Left cardiac atrium (tissue), 4 donors: ENCODE measurements around the gene TYW3. TPM values are rescaled to one million over a fixed set of nuclear protein-coding genes. Genes with fewer than 3 reads are reported as not detected.

Source experiments
- ATAC-seq, 2 donors: fragments of 200-7000 bp; cut with Tn5 transposase; one replicate each; pipeline ENCODE4 v1.9.1; 2020; ENCODE audit warnings: mild to moderate bottlenecking in 2 of 2, moderate library complexity in 2 of 2
- DNase-seq: peaks from one replicate; pipeline ENCODE4 v3.0.0-alpha.2; 2020
- intact Hi-C, 2 donors: fragments of 100-400 bp; cut with DNase I; formaldehyde crosslinking; loops; one replicate each; pipeline versions ENCODE4 v1.14.1 to v1.15.1; 2022 to 2023
- long read RNA-seq: library from polyadenylated mRNA; unstranded; transcript quantifications from one replicate; pipeline ENCODE4 v2.0.0, GENCODE V29; 2021
- total RNA-seq, 2 donors: library from RNA; stranded (reverse); fragmentation: NEBNext Ultra II Directional; extraction: Animal tissue kit (Norgen Biotek cat#: 25700); gene quantifications; one replicate each; pipeline ENCODE4 v1.2.1, GENCODE V29; 2021
- donor health status: DM: no; HTN: yes; CAD: no.
- donor health status: DM: no; HTN: yes; CAD: no; lungs with severe emphysema.
- donor health status: DM: yes; HTN: yes; CAD: no.
- donor health status: Dilated cardiomyopathy.

TYW3 gene
- total RNA-seq, result 10 to 100 TPM; 20.9 to 21.1 TPM
- long read RNA-seq, partial matches to known transcripts, result 0 of 3 reads
- long read RNA-seq, other reads (novel, unspliced or antisense), result 1 of 3 reads

DNA sequence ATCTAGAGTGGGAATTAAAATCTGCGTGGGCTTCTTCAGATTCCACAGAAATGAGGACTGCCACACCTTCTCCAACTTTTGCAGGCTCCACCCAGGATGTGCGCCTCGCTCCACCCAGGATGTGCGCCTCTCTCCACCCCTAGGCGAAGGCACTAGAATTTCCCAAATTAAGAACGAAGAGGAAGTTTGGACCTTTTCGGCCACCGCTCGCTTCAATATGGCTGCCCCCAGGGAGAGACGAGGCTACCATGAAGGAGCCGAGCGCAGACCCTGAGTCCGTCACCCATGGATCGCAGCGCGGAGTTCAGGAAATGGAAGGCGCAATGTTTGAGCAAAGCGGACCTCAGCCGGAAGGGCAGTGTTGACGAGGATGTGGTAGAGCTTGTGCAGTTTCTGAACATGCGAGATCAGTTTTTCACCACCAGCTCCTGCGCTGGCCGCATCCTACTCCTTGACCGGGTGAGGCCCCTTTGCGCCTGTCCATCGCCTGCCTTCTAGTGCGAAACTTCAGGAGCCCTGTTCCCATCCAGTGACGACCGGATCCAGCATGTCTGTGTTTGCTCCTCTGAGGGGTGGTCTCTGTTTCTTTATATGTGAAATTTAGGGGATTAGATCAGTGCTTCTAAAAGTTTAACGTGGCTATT is at the start of gene TYW3, which contains the start of gene CRYZ:
Gene TYW3, plus strand, starts transcription at position 193 of the 644 bp plus-strand sequence. Its CDS starts 93 bp downstream, at position 286.
Gene CRYZ, minus strand, starts transcription at position 91 of the 644 bp plus-strand sequence. CDS start 8,229 bp downstream, outside the sequence.
- intact Hi-C loops, result no loop called here
- peak; percentile 96 to 98 for ATAC-seq
- peak; percentile 90 for DNase-seq

DNA sequence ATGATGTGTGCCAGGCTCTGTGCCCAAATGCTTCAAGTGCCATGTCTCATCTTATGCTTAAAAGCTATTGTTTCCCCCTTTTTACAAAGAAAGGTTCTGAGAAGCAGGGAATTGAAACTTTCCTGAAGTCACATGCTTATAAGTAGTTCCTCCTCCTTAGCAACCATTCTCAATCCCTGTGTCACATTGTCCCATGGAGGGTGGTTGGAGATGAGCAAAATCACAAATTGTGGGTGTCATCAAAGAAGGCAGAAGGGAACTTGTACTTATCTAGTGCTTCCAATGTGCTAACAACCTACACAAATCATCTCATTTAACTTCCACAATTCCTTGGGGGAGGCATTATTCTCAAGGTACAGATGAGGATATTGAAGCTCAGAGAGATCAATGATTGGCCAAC is 49.3 kb upstream of the TYW3 start:
- intact Hi-C loops, result no loop called here
- no peak for DNase-seq
- ATAC-seq, result no peak

DNA sequence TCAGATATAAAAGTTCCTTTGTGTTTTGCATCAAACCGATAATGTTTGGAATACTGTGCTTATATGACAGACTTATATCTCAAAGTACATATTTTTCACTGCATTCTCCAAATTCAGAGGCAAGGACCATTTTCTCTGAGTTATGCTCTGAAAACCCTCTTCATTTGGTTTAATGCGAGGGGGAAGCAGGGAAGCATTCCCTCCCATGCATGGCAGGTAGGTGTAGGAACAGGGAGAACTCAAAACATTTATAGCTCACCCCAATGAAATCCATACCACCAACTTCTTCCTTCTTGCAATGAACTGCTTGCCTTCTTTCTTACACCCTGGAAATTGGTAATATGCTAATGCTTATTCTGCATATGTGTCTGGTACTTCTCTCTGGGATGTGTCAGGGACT is 48.7 kb upstream of the TYW3 start:
- no peak for ATAC-seq
- intact Hi-C loops, result no loop called here
- DNase-seq, result no peak

- ATAC-seq (no peak), DNase-seq (no peak)
- intact Hi-C loops, result no loop called here
Observed at GRCh38 chr1:74686928-74687327, 46.0 kb upstream of the TYW3 start.

DNA sequence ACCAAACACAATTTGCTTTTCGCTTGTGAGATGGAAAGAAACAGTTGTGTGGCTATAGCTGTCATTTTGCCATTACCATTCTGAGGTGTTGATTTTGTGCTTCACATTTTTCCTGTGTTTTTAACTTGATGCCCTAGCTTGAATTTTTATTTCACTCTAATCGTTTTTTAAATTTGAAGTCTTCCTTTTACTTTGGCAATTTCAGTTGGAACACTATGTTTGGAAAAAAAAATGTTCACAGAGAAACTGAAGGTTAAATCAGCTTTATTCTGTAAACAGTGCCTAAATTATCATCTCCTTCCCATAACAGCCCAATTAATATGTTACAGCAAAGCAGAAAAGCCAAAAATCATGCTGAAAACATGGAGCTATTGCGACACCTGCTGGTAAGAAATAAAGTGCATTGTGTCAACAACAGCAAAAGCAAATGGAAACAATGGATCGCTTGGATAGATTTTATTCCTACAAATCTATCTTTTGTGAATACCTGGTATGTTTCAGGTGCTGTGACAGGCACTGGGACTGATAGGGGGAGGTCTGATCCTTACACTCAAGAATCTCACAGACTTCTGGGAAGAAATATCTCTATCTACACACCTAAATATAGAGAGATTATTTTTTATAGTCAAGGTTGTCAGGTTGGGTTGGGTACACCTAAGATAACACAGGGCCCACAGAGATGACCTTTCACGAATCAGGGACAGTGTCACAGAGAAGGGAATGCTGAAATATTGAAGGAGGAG is 43.2 kb upstream of the TYW3 start:
- intact Hi-C loops, result no loop called here
- ATAC-seq (no peak), DNase-seq (no peak)

- intact Hi-C loops, result no loop called here
- no peak for DNase-seq
- no peak for ATAC-seq
Observed at GRCh38 chr1:74690364-74690696, 42.6 kb upstream of the TYW3 start.

DNA sequence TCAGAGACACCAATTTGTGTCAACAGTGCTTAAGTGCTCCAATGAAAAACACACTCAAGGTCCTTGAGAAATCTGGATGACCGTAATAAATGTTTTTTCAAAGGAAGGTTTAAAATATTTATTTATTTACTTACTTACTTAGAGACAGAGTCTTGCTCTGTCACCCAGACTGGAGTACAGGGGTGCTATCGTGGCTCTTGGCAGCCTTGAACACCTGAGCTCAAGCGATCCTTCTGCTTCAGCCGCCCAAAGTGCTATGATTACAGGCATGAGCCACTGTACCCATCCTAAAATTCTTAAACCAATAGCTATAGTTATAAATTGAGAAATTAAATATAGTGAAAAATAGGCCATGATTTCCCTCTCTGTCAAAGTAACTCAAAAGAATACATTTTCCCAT is 42.0 kb upstream of the TYW3 start:
- DNase-seq (no peak), ATAC-seq (no peak)
- intact Hi-C loops, result no loop called here

- intact Hi-C loops, result no loop called here
- DNase-seq (no peak), ATAC-seq (no peak)
Observed at GRCh38 chr1:74693473-74693872, 39.5 kb upstream of the TYW3 start.

DNA sequence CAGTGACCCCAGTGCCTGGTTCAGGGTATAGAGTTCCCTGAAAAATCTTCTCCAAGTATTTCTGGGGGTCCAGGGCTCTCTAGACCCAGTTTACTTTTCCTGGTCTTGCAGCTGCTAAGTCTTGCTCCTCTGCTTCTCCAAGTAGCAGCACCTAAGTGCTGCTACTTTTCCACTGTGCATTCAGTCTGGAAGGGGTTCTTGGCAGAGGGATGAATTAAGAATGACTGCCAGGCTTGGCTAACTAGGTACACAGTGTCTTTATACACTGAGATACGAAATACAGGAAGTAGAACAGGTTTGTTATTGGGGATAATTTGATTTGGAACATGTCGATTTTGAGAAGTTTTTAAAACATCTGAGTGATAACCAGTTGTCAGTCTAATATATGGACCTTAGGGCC is 35.1 kb upstream of the TYW3 start:
- ATAC-seq (no peak), DNase-seq (no peak)
- intact Hi-C loops, result no loop called here

DNA sequence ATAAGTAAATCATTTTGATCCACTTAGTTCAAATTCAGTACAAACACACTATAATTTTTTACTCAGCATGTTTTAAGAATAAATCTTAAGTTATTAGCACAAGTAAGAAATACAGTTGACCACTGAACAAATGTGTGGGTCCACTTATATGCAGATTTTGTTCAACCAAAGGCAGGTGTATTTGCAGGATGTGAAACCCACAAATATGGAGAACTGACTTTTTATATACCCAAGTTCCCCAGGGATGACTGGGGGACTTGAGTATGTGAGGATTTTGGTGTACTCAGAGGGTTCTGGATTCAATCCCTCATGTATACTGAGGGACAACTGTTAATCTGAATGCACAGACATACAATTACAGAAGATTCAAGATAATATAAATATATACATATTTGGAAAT is 33.6 kb upstream of the TYW3 start:
- DNase-seq (no peak), ATAC-seq (no peak)
- intact Hi-C loops, result no loop called here

- no peak for ATAC-seq
- intact Hi-C loops, result no loop called here
- DNase-seq, result no peak
Observed at GRCh38 chr1:74703386-74704182, 29.4 kb upstream of the TYW3 start.

DNA sequence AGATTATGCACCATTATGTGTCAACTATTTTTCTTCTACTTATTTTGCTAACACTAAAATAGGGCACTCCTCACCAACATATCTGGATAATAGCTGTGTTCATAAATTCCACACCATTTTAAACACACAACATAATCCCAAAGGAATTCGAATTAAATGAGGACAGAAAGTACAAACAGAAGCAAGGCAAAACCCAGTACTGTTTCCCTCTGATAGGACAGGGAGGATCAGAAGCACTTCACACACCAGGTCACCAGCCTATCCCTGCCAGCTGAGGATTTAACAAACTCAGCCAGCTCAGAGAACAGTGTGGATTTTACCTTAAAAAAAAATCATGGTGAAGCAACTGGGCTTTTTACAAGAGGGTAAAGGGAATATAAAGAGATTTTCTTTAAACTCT is 20.1 kb upstream of the TYW3 start:
- intact Hi-C loops, result no loop called here
- no peak for DNase-seq
- peak; percentile 49 to 61 for ATAC-seq

DNA sequence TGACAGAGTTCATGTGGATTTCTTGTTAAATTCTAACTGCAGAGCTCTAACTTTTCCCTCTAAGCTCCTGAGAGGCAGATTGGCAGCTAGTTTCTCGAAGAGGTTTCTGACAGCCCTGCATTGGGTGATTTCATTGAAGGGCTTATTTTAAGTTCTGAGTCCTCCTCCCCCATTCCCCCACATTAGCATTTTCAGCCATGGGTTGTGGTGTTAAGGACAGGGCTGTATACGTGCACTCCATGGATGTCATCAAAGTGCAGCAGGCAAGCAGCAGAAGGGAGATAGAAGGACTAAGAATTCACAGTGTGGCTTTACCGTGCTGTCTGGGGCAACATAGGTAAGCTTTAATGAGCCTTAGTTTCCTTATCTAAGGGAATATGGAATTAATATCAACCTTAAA is 19.1 kb upstream of the TYW3 start:
- DNase-seq (no peak), ATAC-seq (no peak)
- intact Hi-C loops, result no loop called here

GRCh38 chr1:74714429-74715235 is 18.3 kb upstream of the TYW3 start:
- no peak for ATAC-seq
- intact Hi-C loops, result no loop called here

GRCh38 chr1:74715236-74715502 is 17.8 kb upstream of the TYW3 start:
- DNase-seq (no peak), ATAC-seq (no peak)
- intact Hi-C loops, result no loop called here

More at GRCh38 chr1:74714429-74715235, 18.3 kb upstream of the TYW3 start:
- no peak for DNase-seq

GRCh38 chr1:74715806-74716205 is 17.1 kb upstream of the TYW3 start:
- intact Hi-C loops, result no loop called here
- no peak for DNase-seq

GRCh38 chr1:74716822-74717221 is 16.1 kb upstream of the TYW3 start:
- ATAC-seq (no peak), DNase-seq (no peak)
- intact Hi-C loops, result no loop called here

More at GRCh38 chr1:74715806-74716205, 17.1 kb upstream of the TYW3 start:
- no peak for ATAC-seq

- intact Hi-C loops, result no loop called here
- ATAC-seq (no peak), DNase-seq (no peak)
Observed at GRCh38 chr1:74717626-74718025, 15.3 kb upstream of the TYW3 start.

DNA sequence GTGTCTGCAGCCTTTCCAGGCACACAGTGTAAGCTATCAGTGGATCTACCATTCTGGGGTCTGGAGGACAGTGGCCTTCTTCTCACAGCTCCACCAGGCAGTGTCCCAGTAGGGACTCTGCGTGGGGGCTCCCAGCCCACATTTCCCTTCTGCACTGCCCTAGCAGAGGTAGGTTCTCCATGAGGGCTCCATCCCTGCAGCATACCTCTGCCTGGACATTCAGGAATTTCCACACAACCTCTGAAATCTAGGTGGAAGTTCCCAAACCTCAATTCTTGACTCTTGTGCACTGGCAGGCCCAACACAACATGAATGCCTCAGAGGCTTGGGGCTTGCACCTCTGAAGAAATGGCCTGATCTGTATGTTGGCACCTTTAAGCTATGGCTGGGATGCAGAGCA is 6.9 kb upstream of the TYW3 start:
- no peak for DNase-seq
- ATAC-seq, result no peak
- intact Hi-C loops, result no loop called here

DNA sequence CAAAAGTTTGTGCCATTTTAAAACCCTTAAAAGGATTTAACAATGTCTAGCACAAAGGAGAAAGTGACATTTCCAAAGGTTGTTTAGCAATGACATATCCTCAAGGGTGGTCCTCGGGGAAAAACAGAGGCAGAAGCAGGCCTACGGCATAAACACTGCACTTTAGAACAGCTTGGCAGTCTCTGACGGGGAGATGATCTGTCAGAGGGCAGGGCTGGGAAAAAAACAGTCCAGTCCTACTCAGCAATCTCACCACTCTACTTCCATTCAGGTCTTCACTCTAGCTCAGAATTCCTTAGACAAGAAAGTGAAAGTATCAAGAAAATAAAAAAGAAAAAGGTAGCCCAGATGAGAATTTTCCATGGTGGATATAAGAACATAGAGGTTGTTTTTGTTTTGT is 4.2 kb upstream of the TYW3 start:
- intact Hi-C loops, result no loop called here
- no peak for DNase-seq
- ATAC-seq, result no peak
